PC-3 (cell line): ENCODE data around the gene ALDH7A1. TPM values are rescaled to one million over a fixed set of nuclear protein-coding genes. Genes with fewer than 3 reads are reported as not detected.

ENCODE experiments used
- ATAC-seq: fragments of 200-7000 bp; cut with Tn5 transposase; 2 replicates; pipeline ENCODE4 v1.9.1; 2020; ENCODE audit warnings: mild to moderate bottlenecking, moderate library complexity
- BruUV-seq: library from RNA; stranded (reverse); fragments of 400-500 nt; replicated peaks from 2 replicates; lab custom pipeline; 2021; lab: Mats Ljungman, UMichigan
- CTCF ChIA-PET: fragments of 300-600 bp; sonication (Branson Sonifier 250); formaldehyde crosslinking; loops from one replicate; lab custom pipeline; 2022; ENCODE audit warnings: antibody characterized with exemption; lab: Charles Lee
- POLR2A ChIA-PET: fragments of 300-600 bp; sonication (Branson Sonifier 250); formaldehyde crosslinking; loops from one replicate; lab custom pipeline; 2022; ENCODE audit warnings: antibody characterized with exemption; ENCODE audit not compliant: unreplicated experiment; lab: Charles Lee
- DNase-seq: peaks from one replicate; pipeline ENCODE4 v3.0.0-alpha.2; 2015
- H2AFZ ChIP-seq: fragments of 300-600 bp; sonication (generic); 2 replicates; pipeline ENCODE4 v1.6.0; 2016; ENCODE audit warnings: antibody characterized with exemption, low read length
- H3F3A ChIP-seq: fragments of 300-600 bp; sonication (generic); one replicate; pipeline ENCODE4 v1.6.0; 2017; ENCODE audit warnings: antibody characterized with exemption, low read length, control low read depth, mild to moderate bottlenecking; ENCODE audit not compliant: unreplicated experiment
- H3K27ac ChIP-seq: fragments of 300-600 bp; sonication (generic); 2 replicates; pipeline ENCODE4 v1.5.1; 2016; ENCODE audit warnings: mild to moderate bottlenecking, low read length
- H3K27me3 ChIP-seq: fragments of 300-600 bp; sonication (generic); 2 replicates; pipeline ENCODE4 v1.6.1; 2016; ENCODE audit warnings: low read length, mixed read lengths
- H3K36me3 ChIP-seq: fragments of 300-600 bp; sonication (generic); 2 replicates; pipeline ENCODE4 v1.6.1; 2016; ENCODE audit warnings: low read depth, mixed run types, low read length, mixed read lengths
- H3K4me1 ChIP-seq: fragments of 300-600 bp; sonication (generic); 2 replicates; pipeline ENCODE4 v1.5.1; 2016; ENCODE audit warnings: low read length; ENCODE audit not compliant: insufficient read depth
- H3K4me2 ChIP-seq: fragments of 300-600 bp; sonication (generic); 2 replicates; pipeline ENCODE4 v1.6.0; 2016; ENCODE audit warnings: low read length
- H3K4me3 ChIP-seq: fragments of 300-600 bp; sonication (generic); 2 replicates; pipeline ENCODE4 v1.5.1; 2016; ENCODE audit warnings: mild to moderate bottlenecking, low read length, mixed read lengths
- H3K79me2 ChIP-seq: fragments of 300-600 bp; sonication (generic); 2 replicates; pipeline ENCODE4 v1.6.1; 2017; ENCODE audit warnings: low read length, mixed read lengths
- H3K9ac ChIP-seq: fragments of 300-600 bp; sonication (generic); 2 replicates; pipeline ENCODE4 v1.6.0; 2016; ENCODE audit warnings: mild to moderate bottlenecking, low read length
- H3K9me2 ChIP-seq: fragments of 300-600 bp; sonication (generic); replicated peaks from 2 replicates; pipeline ENCODE4 v1.6.1; 2016; ENCODE audit warnings: mixed run types, low read length, mixed read lengths
- H3K9me3 ChIP-seq: fragments of 300-600 bp; sonication (generic); 2 replicates; pipeline ENCODE4 v1.6.1; 2016; ENCODE audit warnings: low read length, mixed read lengths
- H4K20me1 ChIP-seq: fragments of 300-600 bp; sonication (generic); 2 replicates; pipeline ENCODE4 v1.6.1; 2016; ENCODE audit warnings: low read length, mixed read lengths
- EZH2 ChIP-seq: fragments of 300-600 bp; sonication (generic); IDR thresholded peaks from one replicate; pipeline ENCODE4 v1.6.1; 2017; ENCODE audit warnings: antibody characterized with exemption, mild to moderate bottlenecking, low read length; ENCODE audit not compliant: unreplicated experiment
- EZH2phosphoT487 ChIP-seq: fragments of 300-600 bp; sonication (generic); IDR thresholded peaks from 2 replicates; pipeline ENCODE4 v1.6.1; 2018; ENCODE audit warnings: mild to moderate bottlenecking, antibody characterized with exemption, low read length, borderline replicate concordance
- intact Hi-C: fragments of 100-400 bp; cut with micrococcal nuclease; formaldehyde crosslinking; loops from 2 replicates; pipeline ENCODE4 v1.9.0; 2023
- total RNA-seq: library from RNA; depleted of rRNA; stranded (reverse); fragments of >200 nt; gene quantifications from 2 replicates; pipeline ENCODE4 v1.2.3, GENCODE V29; 2014
- TF ChIP-seq, protein P1 (sequence below): fragments of 300-600 bp; sonication (generic); conservative IDR thresholded peaks from 2 replicates; pipeline ENCODE4 v1.5.1; 2017; ENCODE audit warnings: antibody characterized with exemption, low read depth, mild to moderate bottlenecking, low read length

Gene ALDH7A1
- total RNA-seq, 1 experiment from 2014 or later = 45.9 TPM

DNA sequence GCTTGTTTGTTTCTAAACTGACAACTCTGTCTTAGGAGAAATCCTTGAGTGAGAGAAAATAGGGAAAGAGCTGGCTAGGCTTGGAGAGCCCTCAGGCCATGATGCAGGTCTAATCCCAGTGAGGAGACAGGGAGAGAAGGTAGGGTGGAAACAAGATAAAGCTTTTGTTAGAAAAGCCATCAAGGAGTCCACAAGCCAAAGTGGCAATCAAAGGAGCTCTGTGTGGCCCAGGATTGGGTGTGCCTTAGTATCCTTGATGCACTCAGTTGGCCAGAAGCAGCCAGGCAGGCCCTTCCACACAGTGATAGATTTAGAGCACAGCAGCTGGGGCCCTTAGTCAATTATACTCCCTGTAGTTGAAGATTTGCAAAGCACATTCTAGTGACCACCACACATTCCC lies 73.9 kb downstream of the ALDH7A1 start:
- Histone ChIP-seq H4K20me1 (no peaks in the 10 kb centered on the region), H3K27ac (no peak overlapping the region), H3K9ac (no peak overlapping the region), H3K4me3 (no peak overlapping the region), H3K79me2 (no peaks in the 10 kb centered on the region), H2AFZ (no peak overlapping the region), H3K36me3 (no peaks in the 10 kb centered on the region), H3F3A (no peaks in the 10 kb centered on the region), H3K27me3 (no peaks in the 10 kb centered on the region), H3K9me3 (no peaks in the 10 kb centered on the region), H3K4me1 (no peaks in the 10 kb centered on the region), H3K9me2 (no peaks in the 10 kb centered on the region), H3K4me2 (no peak overlapping the region)
- ChIA-PET CTCF (no interaction called here), POLR2A (no interaction called here)
- intact Hi-C loops = no loop called here
- ATAC-seq (no peak), DNase-seq (no peak)
- no TSS peak for BruUV-seq
- TF ChIP-seq, protein P1, sequence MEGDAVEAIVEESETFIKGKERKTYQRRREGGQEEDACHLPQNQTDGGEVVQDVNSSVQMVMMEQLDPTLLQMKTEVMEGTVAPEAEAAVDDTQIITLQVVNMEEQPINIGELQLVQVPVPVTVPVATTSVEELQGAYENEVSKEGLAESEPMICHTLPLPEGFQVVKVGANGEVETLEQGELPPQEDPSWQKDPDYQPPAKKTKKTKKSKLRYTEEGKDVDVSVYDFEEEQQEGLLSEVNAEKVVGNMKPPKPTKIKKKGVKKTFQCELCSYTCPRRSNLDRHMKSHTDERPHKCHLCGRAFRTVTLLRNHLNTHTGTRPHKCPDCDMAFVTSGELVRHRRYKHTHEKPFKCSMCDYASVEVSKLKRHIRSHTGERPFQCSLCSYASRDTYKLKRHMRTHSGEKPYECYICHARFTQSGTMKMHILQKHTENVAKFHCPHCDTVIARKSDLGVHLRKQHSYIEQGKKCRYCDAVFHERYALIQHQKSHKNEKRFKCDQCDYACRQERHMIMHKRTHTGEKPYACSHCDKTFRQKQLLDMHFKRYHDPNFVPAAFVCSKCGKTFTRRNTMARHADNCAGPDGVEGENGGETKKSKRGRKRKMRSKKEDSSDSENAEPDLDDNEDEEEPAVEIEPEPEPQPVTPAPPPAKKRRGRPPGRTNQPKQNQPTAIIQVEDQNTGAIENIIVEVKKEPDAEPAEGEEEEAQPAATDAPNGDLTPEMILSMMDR = no peak
- TF ChIP-seq EZH2phosphoT487 (no peak), EZH2 (no peak)

DNA sequence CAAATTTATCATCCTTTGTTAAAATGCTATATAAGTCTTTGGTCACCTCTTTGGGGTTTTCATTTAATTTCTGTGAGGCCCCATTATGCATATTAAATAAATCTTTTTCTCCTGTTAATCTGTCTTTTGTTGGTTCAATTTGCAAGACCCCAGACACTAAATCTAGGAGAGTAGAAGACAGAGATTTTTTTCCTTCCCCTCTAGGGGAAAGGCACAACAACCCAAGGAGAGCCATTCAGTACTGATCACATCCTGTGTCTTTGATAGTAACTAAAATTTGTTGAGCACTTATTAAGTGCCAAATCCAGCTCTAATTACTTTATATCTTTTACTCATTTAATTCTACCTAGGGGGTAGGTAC lies 74.4 kb downstream of the ALDH7A1 start:
- CTCF ChIA-PET = no interaction called here

More for the DNA sequence above, 74.4 kb downstream of the ALDH7A1 start:
- H3F3A ChIP-seq = no peaks in the 10 kb centered on the region
- no peak for DNase-seq
- H3K4me3 ChIP-seq = no peak overlapping the region
- ATAC-seq = no peak
- no peak overlapping the region for H3K4me2 ChIP-seq
- H3K36me3 ChIP-seq = no peaks in the 10 kb centered on the region
- no peaks in the 10 kb centered on the region for H3K4me1 ChIP-seq
- H3K27ac ChIP-seq = no peak overlapping the region
- POLR2A ChIA-PET = no interaction called here
- no peaks in the 10 kb centered on the region for H3K9me3 ChIP-seq
- no peaks in the 10 kb centered on the region for H3K79me2 ChIP-seq
- no peaks in the 10 kb centered on the region for H3K9me2 ChIP-seq
- no TSS peak for BruUV-seq
- no peak overlapping the region for H2AFZ ChIP-seq
- no peaks in the 10 kb centered on the region for H4K20me1 ChIP-seq
- no peak overlapping the region for H3K9ac ChIP-seq
- intact Hi-C loops = no loop called here
- no peaks in the 10 kb centered on the region for H3K27me3 ChIP-seq
- TF ChIP-seq EZH2 (no peak), EZH2phosphoT487 (no peak)
- TF ChIP-seq, protein P1 = no peak
